DMS114 treated with DMSO at 0.1 percent for 48 hours (cell line): ENCODE measurements around the gene CENPS.
"Not testable (repeated sequence)": the region's sequence is repeated elsewhere in the genome, so short reads cannot be mapped to it uniquely, and the experiment has no call there.

ENCODE experiments used
- DNase-seq: peaks from one replicate; lab custom pipeline; 2025; ENCODE audit not compliant: unreplicated experiment; lab: John Stamatoyannopoulos, UW

CENPS gene

DNA sequence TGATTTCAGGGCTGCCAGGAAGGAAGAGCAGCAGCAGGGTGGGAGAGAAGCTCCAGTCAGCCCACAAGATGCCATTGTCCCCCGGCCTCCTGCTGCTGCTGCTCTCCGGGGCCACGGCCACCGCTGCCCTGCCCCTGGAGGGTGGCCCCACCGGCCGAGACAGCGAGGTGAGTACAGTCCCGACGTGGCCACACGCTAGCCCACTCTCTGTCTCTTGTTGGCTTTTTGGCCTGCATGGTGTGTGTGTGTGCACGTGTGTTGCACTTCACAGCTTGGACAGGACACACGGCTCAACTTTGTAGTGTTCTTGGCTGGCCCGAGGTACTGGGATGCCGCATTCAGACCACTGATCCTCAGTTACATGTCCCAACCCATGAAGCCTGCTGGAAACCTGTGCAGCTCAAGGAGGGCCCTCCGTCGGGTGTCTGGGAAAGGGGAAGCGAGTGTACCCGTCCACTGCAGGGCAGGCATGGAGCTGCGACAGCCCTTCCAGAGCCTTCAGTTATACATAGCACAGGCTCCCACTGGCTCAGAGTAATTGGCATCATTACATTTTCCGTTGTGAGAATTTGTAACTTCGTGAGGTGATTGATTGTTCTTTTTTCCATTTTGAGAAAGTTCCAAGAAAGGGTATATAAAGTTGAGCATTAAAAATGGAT, 20.1 kb downstream of the CENPS start:
- no peak for DNase-seq

DNA sequence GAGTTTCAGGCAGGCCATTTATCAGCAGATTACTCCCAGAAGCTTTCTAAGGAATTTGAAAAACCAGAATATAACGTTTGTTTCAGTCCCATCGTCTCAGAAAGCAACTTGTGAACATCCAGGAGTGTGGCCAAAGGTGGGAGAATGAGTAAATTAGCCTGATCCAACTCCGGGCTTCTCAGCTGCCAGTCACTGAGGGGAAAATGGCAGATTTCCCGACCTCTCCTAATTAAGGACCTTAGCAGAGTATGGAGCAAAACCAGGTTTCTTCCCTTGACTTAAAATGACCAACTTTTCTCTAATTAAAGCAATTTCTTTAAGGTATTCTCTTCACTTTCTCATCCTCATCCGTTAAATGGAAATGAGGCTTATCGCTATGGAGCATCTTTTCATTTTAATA, 20.6 kb downstream of the CENPS start:
- DNase-seq, result no peak

DNA sequence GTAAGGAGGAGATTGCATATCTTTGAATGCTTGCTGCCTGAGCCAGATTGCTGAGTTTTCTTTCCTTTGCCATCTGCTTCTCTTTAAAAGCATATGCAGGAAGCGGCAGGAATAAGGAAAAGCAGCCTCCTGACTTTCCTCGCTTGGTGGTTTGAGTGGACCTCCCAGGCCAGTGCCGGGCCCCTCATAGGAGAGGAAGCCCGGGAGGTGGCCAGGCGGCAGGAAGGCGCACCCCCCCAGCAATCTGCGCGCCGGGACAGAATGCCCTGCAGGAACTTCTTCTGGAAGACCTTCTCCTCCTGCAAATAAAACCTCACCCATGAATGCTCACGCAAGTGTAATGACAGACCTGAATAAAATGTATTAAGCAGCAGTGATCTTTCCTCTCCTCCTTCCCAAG, 21.1 kb downstream of the CENPS start:
- DNase-seq, result no peak

DNA sequence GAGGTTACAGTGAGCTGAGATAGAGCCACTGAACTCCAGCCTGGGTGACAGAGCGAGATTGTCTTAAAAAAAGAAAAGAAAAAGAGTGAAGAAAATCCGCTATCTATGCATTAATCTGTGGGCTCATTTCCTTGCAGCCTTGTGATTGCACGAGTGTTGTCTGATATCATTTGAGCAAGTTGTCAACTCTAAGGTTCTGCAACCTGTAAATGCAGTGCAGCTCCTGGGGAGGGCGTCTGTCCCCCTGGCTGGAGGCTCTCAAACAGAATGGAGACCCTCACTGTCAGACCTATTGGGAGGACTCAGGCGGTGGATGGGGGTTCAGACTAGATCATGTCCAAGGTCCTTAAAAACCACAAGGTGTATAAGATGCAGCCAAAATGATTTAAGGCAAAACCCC, 25.8 kb downstream of the CENPS start:
- no peak for DNase-seq

DNA sequence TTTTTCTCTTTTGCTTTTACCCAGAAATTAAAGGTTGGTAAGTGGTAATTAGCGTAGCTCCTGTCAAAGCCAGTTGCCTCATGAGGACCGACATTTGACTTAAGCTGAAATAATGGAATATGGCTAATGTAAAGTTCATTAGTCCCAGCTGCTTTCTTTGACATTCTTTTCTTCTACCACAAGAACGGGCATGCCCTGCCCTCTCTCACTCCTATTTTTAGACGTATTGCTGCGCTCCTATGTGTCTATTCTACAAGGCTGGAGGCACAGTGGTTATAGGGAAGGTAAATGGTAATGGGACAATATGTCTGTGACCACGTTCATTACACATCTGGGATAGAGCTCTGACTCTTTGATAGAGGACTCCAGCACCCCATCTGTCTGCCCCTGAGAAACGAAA, 26.4 kb downstream of the CENPS start:
- DNase-seq, result no peak

DNA sequence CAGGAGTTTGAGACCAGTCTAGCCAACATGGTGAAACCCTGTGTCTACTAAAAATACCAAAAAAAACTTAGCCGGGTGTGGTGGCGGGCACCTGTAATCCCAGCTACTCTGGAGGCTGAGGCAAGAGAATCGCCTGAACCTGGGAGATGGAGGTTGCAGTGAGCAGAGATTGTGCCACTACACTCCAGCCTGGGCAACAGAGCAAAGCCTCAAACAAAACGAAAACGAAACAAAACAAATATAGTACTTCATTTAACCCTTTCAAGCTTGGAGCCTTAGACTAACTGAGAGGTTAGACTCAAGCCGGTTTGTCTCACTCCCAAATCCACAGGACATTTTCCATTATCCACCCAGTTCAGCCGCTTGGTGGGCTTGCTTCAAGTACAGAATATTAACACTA, 27.2 kb downstream of the CENPS start:
- not testable (repeated sequence) for DNase-seq

DNA sequence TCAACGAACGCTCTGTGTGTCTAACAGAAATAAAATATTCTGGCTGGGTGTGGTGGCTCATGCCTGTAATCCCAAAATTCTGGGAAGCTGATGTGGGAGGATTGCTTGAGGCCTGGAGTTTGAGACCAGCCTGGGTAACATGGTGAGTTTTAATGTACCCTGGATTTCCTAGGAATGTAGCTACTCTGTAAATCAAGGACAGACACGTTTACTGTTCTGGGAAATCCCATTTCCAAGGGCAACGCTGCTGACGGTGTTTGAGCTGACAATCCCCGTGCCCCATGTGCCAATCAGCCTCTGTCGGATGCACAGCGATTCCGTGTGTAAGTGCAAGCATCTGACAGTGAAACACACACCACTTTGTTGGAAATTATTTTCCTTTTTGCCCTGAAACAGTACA, 27.6 kb downstream of the CENPS start:
- DNase-seq, result no peak

DNA sequence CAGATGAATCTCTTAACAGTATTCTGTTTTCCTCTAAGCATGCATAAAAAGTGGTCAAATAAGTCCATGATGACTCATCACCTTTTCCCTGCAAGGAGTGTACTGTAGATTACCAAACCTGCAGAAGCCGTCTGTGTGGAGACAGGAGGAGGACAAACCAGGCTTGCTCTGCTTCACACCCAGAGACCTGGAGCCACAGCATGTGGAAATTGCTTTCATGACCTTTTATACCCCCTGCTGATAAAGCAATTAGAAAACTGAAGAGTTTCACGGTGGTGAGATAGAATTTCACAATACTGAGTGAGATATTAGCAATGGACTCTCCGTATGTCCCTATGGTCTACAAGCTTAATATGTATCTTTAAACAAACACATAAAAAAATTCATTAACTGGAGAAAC, 29.0 kb downstream of the CENPS start:
- no peak for DNase-seq

DNA sequence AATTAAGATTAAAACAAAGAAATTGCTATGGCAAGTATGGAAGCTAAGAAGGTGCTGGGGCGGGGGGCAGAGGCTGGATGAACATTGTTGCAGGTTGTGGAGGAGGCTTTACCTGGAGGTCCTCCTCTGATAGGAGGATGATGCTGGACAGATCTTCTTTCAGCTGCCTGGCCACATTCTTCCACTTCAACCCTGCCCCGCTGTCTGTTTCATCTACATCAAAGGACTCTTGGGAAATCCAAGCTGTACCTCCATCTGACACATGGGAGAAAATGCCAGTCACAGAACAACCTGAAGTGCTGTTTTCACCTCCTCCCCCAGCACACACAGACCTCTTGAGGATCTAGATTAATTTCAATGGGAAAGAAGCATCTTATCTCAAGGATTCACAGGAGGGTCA, 36.8 kb downstream of the CENPS start:
- DNase-seq, result no peak

DNA sequence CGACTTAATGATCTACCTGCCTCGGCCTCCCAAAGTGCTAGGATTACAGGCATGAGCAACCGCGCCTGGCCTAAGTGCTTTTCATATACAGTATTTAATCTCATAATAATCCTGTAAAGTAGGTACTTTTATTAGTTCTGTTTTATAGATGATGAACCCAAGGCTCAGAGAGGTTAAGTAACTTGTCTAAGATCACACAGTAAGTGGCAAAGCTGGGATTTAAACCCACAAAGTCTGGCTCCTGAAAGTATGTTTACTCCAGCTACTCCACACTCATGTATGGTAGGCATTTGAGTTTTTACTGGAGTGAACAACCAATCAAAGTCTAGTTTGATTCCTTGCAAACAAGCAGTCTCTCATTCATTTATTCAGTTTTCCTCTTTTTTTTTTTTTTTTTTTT, 39.8 kb downstream of the CENPS start:
- DNase-seq, result no peak

DNA sequence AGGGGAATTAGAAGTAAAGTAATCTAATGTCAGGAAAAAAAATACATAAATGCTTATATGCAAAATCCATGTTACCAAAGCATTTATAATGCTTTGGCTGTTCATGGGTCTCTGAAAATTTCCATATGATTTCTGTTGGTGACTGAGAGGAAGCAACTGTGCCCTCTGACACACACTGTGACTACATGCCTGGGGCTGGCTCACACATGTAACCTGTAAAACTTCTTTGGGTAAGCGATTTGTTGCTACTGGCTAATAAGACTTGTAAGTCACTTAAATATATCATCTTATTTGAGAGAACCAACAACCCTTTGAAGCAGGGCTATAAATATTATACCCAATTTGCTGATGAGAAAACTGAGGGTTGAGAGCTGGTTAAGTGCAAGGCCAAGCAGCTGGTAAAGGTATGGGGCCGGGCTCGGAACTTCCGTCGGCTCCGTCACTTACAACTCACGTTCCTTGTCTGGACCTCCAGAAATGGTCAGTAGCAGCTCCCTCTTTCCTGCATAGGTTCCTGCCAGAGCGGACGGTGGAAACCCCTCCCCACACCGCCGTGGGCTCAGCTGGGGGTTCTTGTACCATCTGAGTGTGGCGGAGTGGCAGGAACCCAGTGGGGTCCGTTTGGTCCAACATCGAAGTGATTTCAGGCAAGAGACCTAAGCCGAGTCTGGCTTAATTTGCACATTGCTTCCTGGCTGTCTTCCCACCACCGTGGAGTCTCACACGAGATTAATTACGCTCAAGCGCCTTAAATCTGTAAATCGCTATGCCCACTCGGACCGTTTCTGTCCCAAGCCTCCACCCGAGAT, 41.4 kb downstream of the CENPS start:
- DNase-seq, result no peak

DNA sequence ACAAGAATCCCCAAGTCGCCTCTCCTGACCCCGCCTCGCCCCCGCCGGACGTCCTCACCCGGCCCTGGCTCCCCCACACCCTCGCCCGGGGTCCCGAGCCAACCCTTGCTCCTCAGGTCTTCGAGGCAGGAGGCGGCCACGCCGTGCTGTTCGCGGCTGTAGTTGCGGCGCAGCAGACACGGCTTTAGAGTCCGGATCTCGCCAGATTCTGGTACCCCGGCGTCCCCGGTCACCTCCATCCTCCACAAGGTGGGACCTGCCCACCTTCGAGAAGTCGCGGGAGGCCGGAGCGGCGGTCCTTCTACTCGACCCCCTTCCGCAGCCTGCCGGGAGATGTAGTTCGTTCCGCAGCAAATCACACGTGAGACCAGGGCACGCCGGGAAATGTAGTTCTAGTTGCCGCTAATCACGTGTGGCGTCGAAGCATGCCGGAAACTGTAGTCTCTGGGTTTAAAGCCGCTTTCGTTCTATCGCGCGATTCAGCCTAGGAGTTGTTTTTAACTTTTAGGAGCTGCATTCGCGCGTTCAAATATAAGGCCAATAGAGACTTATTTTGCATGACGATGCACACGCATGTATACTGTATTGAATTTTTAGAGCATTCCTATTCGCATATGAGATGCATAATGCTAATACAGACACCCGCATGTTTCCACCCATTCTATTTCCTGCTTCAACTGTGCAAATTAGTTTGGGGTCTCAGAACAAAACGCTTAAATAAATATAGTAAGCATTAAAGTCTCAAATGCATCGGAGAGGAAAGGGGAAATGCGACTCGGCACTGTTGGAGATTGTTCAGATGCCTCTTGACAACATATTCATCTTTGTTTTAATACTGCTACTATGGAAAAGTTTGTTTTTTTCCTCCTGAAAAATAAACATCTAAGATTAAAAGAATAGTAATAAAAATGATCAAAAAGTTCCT, 42.2 kb downstream of the CENPS start, which contains the start of gene DFFA:
Gene DFFA, minus strand, starts transcription at position 310 of the 925 bp plus-strand sequence. Its CDS starts 71 bp downstream, at position 239.
- DNase-seq, result peak; percentile 99

DNA sequence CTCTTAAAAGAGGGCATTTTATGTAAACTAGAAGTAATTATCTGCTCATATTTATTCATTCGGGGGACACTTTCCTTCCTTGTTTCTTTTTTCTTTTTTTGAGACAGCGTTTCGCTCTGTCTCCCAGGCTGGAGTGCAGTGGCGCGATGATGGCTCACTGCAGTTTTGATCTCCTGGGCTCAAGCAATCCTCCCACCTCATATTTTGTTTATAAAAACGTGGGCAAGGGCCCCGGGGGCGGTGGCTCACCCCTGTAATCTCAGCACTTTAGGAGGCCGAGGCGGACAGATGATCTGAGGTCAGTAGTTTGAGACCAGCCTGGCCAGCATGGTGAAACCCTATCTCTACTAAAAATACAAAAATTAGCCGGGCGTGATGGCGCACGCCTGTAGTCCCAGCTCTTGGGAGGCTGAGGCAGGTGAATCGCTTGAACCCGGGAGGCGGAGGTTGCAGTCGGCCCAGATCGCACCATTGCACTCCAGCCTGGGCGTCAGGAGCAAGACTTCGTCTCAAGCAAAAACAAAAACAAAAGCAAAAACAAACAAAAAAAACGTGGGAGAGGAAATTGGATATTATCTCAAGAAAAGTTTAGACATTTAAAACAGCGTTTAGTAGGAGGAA, 43.0 kb downstream of the CENPS start:
- no peak for DNase-seq

DNA sequence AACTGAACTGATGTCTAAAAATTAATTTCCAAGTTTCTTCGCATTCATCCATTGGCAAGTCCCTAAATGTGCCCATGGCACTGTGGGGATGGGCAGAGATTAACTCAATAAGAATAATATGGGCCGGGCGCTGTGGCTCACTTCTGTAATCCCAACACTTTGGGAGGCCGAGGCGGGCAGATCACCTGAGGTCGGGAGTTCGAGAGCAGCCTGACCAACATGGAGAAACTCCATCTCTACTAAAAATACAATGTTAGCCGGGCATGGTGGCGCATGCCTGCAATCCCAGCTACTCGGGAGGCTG, 44.0 kb downstream of the CENPS start:
- not testable (repeated sequence) for DNase-seq

DNA sequence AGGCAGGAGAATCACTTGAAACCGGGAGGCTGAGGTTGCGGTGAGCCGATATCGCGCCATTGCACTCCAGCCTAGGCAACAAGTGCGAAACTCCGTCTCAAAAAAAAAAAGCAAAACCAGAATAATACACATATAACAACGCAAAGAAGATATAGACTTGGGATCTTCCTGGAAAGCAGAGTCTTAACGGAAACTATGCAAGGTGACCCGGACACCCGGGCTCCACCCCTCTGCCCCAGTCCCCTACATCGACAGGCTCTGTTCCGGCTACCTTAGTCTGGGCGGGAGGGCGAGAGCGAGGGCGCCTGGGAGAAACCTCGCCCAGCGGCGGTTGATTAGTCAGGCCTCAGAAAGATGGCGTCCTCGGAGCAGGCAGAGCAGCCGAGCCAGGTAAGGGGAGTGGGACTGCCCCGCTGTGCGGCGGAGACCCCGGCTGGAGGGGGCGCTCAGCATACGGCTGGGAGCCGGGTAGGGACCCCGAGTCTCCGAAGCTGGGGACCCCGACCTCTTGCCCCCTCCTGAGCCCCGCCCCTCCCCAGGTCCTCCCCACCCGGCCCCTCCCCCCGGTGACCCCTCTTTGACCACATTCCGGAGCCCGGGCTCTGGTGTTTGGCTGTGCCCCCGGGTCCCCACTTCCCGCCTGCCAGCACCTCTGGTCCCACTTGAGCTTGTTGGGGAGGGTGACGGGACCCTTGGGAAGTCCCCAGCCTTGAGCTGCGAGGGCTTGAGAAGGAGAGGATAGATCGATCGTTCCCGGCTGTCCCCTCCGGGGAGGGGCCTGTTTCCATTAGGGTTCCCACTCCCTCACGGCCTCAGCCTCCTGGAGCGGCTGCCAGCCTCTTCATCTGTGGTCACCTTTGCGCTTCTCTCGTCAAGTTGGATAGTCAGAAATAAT, 44.6 kb downstream of the CENPS start, which contains the start of gene PEX14:
Gene PEX14, plus strand, starts transcription at position 338 of the 895 bp plus-strand sequence. Its CDS starts 17 bp downstream, at position 355.
- DNase-seq, result peak; percentile 90

DNA sequence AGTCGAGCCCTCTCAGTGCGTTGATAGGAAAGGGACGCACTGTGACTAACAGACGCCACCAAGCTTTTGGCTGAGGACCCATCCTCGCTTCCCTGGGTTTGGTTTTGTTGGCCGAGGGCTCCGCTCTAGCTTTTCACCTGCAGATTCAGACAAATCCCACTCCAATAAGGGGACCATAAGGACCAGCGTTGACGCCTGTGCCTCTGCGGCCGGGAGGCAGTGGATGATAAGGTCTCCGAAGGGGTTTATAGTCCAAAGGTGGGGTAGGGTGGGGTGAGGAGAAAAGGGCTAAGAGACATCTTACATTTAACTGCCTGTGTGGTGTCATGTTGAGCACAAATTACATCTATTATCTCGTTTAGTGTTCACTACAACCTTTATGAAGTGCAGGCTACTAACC, 45.3 kb downstream of the CENPS start:
- no peak for DNase-seq

DNA sequence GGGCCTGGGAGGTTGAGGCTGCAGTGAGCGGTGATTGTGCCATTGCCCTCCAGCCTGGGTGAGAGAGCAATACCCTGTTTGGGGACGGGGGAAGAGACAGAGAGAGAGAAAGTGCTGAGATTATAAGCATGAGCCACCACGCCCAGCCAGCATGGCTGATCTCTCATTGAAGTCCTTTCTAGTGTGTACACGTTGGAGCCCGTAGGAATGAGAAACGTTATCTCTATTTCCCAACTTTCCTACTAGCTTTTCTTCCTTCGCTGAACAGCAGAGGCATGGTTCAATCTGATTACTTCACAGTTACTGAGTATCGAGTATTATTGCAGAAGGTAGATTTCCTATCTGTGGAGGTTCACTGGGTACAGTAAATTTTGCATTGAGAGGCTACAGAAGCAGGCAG, 49.1 kb downstream of the CENPS start:
- no peak for DNase-seq

DNA sequence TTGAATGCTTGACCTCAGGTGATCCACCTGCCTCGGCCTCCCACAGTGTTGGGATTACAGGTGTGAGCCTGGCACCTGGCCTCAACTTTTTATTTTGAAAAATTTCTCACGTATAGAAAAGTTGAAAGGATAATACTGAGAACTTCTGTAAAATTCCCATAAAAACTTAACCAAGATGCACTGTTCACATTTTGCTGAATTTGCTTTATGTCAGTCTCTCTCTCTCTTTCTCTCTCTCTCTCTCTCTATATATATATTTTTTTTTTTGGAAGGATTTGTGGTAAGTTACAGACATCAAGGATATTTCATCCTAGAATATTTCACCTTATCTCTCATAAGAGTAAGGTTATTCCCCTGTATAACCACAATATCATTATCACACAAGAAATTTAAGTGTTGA, 50.4 kb downstream of the CENPS start:
- DNase-seq, result no peak

DNA sequence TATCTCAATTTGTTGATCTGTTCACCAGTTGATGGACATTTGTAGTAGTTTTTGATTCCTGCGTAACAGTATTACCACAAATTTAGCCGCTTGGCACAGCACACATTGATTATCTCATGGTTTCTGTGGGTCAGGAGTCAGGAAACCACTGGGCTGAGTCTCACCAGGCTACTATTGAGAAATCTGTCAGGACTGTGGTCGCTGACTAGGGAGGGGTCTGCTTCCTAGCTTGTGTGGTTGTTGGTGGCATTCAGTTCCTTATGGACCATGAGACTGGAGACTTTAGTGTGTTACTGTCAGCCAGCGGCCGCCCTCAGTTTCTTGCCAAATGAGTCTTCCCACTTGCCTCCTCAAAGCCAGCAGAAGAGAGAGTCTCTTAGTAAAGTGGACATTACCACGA, 54.3 kb downstream of the CENPS start:
- no peak for DNase-seq
